ENCODE measurements around the gene COL27A1. TPM values are rescaled to one million over a fixed set of nuclear protein-coding genes. Genes with fewer than 3 reads are reported as not detected.

COL27A1 gene
- total RNA-seq, 1 experiment from 2014 or later = 37.0 TPM

- DNase-seq (ENCODE audit: low spot score) = no peak
- peaks cover 9% of the 10 kb centered on the region for H3K4me1 ChIP-seq (ENCODE audit: insufficient read depth, low read length, poor library complexity, severe bottlenecking)
- H3K27me3 ChIP-seq (replicated peaks; ENCODE audit: insufficient read depth, low read depth, low read length, poor library complexity) = no peaks in the 10 kb centered on the region
- H3K27ac ChIP-seq (ENCODE audit: low read depth, low read length, poor library complexity, severe bottlenecking) = no peak overlapping the region
- no TSS peak for BruUV-seq (replicated peaks)
- intact Hi-C loops (cut with micrococcal nuclease; ENCODE audit: unreplicated experiment) = no loop called here
- H3K9me3 ChIP-seq (ENCODE audit: low read depth, low read length, poor library complexity, severe bottlenecking) = no peaks in the 10 kb centered on the region
- H3K4me3 ChIP-seq (ENCODE audit: low read depth, low read length, poor library complexity, severe bottlenecking) = no peak overlapping the region
- TF ChIP-seq, protein P1, sequence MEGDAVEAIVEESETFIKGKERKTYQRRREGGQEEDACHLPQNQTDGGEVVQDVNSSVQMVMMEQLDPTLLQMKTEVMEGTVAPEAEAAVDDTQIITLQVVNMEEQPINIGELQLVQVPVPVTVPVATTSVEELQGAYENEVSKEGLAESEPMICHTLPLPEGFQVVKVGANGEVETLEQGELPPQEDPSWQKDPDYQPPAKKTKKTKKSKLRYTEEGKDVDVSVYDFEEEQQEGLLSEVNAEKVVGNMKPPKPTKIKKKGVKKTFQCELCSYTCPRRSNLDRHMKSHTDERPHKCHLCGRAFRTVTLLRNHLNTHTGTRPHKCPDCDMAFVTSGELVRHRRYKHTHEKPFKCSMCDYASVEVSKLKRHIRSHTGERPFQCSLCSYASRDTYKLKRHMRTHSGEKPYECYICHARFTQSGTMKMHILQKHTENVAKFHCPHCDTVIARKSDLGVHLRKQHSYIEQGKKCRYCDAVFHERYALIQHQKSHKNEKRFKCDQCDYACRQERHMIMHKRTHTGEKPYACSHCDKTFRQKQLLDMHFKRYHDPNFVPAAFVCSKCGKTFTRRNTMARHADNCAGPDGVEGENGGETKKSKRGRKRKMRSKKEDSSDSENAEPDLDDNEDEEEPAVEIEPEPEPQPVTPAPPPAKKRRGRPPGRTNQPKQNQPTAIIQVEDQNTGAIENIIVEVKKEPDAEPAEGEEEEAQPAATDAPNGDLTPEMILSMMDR (conservative IDR thresholded peaks at IDR 0.05; ENCODE audit: low read depth, low read length) = no peak
- no peak for TF ChIP-seq EZH2 (IDR thresholded peaks at IDR 0.05; ENCODE audit: borderline replicate concordance, low read depth, low read length, poor library complexity, severe bottlenecking)
- no peaks in the 10 kb centered on the region for H3K36me3 ChIP-seq (ENCODE audit: insufficient read depth, low read length, poor library complexity, severe bottlenecking)
- ChIA-PET POLR2A (ENCODE audit: low non-redundant PET) (no interaction called here), CTCF (no interaction called here)
These were observed 125.5 kb downstream of the COL27A1 start for GRCh38 chr9:114280636-114281472.

- H3K27ac ChIP-seq (ENCODE audit: low read depth, low read length, poor library complexity, severe bottlenecking) = no peak overlapping the region
- ChIA-PET CTCF (no interaction called here), POLR2A (ENCODE audit: low non-redundant PET) (no interaction called here)
- H3K4me1 ChIP-seq (ENCODE audit: insufficient read depth, low read length, poor library complexity, severe bottlenecking) = peaks cover 9% of the 10 kb centered on the region
- H3K36me3 ChIP-seq (ENCODE audit: insufficient read depth, low read length, poor library complexity, severe bottlenecking) = no peaks in the 10 kb centered on the region
- H3K4me3 ChIP-seq (ENCODE audit: low read depth, low read length, poor library complexity, severe bottlenecking) = no peak overlapping the region
- TF ChIP-seq EZH2 (IDR thresholded peaks at IDR 0.05; ENCODE audit: borderline replicate concordance, low read depth, low read length, poor library complexity, severe bottlenecking) = no peak
- TF ChIP-seq, protein P1 (conservative IDR thresholded peaks at IDR 0.05; ENCODE audit: low read depth, low read length) = no peak
- intact Hi-C loops (cut with micrococcal nuclease; ENCODE audit: unreplicated experiment) = no loop called here
- no TSS peak for BruUV-seq (replicated peaks)
- H3K9me3 ChIP-seq (ENCODE audit: low read depth, low read length, poor library complexity, severe bottlenecking) = no peaks in the 10 kb centered on the region
- peak; percentile 78 for DNase-seq (ENCODE audit: low spot score)
- H3K27me3 ChIP-seq (replicated peaks; ENCODE audit: insufficient read depth, low read depth, low read length, poor library complexity) = no peaks in the 10 kb centered on the region
These were observed 126.3 kb downstream of the COL27A1 start for GRCh38 chr9:114281473-114282103.

DNA sequence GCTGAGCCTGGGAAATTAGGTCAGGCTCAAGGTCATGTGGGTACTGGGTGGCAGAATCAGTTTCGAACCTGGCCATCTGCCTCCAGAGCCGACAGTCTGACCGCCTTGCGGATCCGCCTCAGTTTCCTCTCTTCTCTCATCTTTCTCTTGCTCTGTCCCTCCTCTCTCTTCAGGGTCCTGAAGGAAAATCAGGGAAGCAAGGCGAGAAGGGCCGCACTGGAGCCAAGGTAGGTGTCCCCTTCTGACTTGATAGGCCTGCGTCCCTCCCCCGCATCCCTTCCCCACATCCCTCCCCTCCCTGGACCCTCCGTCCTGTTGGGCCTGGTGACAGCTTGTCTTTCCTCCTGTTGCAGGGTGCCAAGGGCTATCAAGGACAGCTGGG lies 126.8 kb downstream of the COL27A1 start:
- Histone ChIP-seq H3K9me3 (ENCODE audit: low read depth, low read length, poor library complexity, severe bottlenecking) (no peaks in the 10 kb centered on the region), H3K36me3 (ENCODE audit: insufficient read depth, low read length, poor library complexity, severe bottlenecking) (no peaks in the 10 kb centered on the region), H3K4me1 (ENCODE audit: insufficient read depth, low read length, poor library complexity, severe bottlenecking) (peaks cover 11% of the 10 kb centered on the region), H3K4me3 (ENCODE audit: low read depth, low read length, poor library complexity, severe bottlenecking) (no peak overlapping the region), H3K27ac (ENCODE audit: low read depth, low read length, poor library complexity, severe bottlenecking) (no peak overlapping the region), H3K27me3 (replicated peaks; ENCODE audit: insufficient read depth, low read depth, low read length, poor library complexity) (no peaks in the 10 kb centered on the region)
- CTCF ChIA-PET = no interaction called here
- intact Hi-C loops (cut with micrococcal nuclease; ENCODE audit: unreplicated experiment) = no loop called here
- no peak for TF ChIP-seq EZH2 (IDR thresholded peaks at IDR 0.05; ENCODE audit: borderline replicate concordance, low read depth, low read length, poor library complexity, severe bottlenecking)
- TF ChIP-seq, protein P1 (conservative IDR thresholded peaks at IDR 0.05; ENCODE audit: low read depth, low read length) = no peak
- no TSS peak for BruUV-seq (replicated peaks)
- DNase-seq (ENCODE audit: low spot score) = no peak
- POLR2A ChIA-PET (ENCODE audit: low non-redundant PET) = no interaction called here

Data from A673 (cell line).